Measurements from ENCODE around the gene TCP11L2.

GRCh38 chr12:106353175-106353574, 50.6 kb downstream of the TCP11L2 start:
- TF ChIP-seq CTCF (IDR thresholded peaks at IDR 0.05; ENCODE audit: low read depth, low read length, poor library complexity, severe bottlenecking) (no peak), EZH2phosphoT487 (IDR thresholded peaks at IDR 0.05; ENCODE audit: borderline replicate concordance, low read length) (no peak)

Data from DOHH2 (cell line).